GM19438 (cell line): ENCODE data around the gene CD5L.

ENCODE experiments used
- ATAC-seq: cut with Tn5 transposase; IDR thresholded peaks from one replicate; pipeline ENCODE4 v1.9.1; 2021; ENCODE audit warnings: low read depth; ENCODE audit not compliant: unreplicated experiment

Gene CD5L

DNA sequence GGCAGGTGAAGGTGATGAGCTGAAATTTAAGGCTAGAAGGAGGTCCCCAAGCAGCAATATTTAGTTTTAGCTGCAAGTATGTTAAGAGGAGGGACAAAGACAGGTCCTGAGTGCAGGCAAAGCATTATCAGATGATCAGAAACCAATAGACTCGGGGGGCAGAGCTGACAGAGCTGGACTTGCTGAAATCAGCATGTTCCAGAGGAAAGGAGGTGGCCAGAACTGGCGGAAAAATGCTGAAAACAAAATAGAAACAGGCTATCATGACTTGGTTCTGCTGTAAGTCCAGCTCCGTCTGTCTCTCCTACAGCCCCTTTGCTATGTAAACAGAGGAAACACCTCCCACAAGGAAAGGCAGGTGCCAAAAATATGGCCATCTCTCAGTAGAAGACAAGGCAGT, at the start of gene CD5L:
Gene CD5L (minus strand): TSS at position 101 of the 400 bp plus-strand sequence. CDS start 107 bp downstream, outside the sequence.
- ATAC-seq: no peak

DNA sequence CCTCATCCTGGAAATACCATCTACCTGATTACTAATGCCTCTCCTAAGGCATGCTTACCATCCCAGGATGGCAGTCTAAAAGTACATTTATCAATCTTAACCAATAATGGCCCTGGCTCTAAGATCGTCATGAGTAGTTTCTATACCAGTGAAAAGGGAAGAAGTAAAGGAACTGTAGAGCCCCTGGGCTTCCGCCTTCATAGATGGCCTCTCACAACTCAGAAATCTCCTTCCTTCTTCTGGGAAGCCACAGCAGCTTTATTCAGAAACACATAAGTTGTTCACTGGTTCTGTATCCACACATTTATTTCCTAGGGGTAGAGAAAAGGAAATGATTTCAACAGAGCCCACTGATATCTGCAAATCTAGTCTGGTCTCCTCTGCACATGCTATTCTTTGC, 41.0 kb upstream of the CD5L start:
- ATAC-seq: no peak

DNA sequence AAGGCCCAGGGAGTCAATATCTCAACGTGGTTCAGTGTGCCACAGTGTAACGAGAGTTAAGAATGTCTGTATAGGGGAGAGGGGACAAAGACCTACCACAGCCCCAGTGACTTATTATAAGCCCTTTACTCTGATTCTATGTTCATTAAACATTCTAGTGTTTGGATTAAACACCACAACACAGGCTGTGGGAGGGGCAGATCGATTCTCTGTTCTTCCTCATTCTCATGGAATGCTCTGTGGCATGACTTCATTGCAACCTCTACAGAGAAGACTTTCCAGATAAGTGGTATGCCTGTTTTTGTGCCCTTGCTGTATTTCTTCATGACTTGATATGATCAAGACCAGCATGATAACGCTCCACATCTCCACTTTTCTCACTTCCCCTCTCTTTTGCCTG, 39.0 kb upstream of the CD5L start:
- no peak for ATAC-seq

DNA sequence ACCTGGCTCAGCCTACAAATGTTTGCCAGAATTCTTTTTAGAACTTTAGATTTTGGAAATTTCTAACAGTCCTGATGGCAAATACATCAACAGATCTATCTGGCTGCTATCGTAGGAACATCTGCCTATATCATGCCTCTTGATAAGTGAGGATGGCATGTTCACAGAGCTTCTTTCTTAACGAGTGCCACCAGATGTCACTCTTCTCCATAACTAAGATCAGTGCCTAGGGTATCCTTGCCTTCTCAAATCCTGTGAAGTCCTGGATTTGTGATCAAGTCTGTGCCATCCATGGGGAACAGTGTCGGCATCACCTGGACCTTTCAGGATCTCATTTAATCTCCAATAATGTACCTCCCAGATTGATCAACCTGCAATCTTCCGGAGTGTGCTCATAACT, 36.5 kb upstream of the CD5L start:
- ATAC-seq: no peak

DNA sequence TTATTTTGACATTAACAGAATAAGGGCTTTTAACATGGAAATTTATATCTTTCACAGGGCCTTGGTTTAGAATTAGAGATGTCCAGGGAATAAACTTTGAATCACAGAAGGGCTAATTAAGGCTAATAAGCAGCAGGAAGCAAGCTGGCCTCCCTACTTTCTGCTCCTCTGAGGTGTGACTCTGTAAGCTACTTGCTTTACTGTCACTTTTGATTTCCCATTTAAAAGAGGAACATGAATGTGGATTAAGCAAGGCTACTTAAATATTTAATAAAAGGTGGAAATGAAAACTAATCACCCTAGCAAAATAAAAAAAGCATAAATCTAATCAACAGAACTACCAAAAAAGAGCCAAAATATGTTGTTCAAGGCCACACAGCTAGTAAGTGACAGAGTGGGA, 28.9 kb upstream of the CD5L start:
- no peak for ATAC-seq

DNA sequence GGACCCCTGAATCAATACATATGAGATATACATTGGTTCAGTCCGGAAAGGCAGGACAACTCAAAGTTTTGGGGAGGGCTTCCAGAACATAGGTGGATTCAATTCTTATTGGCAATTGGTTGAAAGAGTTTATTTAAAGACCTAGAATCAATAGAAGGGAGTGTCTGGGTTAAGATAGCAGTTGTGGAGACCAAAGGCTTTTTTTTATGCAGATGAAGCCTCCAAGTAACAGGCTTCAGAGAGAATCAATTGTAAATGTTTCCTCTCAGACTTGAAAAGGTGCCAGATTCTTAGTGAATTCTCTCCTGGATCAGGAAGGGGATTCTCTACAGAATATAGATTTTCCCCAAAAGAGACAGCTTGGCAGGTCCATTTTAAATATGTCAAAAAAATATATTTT, 27.0 kb upstream of the CD5L start:
- no peak for ATAC-seq

DNA sequence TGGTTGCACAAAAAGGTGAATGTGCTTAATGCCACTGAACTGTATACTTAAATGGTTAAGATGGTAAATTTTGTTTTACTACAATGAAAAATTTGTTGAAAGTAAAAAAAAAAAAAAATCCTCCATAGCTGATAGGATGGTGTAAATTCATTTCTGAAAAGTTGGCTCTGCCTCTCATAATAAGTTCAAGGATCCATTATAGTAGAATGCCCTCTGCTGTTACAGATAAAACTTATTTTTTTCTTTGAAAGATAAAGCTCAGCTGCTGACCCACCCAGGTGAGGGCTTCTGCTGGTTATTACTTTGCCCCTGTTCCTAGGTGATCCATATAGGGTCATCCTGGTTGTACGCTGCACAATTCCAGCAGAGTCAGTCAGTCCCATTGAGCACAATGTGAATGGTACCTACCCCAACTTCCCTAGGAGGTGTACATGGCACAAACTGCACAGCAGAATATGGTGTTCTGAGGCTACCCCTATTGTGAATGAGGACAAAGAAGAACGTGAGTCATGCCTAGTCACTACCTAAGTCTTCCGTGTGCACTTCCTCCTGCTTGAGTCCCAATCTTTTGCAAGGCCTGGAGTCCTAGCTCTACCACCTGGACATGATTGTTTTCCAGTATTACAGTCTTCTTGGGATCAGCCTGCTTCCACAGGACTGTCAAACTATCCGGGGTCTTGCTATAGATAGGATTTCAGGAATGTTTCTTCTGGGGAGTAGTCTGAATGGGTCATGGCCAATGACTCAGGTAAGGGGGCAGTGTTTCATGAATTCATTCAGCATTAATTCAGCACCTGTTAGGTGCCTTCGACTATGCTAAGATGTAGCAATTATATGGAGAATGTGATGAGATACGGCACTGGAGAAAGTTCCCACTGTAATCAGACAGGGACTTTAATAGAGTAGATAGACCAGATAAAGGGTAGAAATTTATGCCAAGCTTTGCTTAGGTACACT, 20.8 kb upstream of the CD5L start:
- no peak for ATAC-seq

DNA sequence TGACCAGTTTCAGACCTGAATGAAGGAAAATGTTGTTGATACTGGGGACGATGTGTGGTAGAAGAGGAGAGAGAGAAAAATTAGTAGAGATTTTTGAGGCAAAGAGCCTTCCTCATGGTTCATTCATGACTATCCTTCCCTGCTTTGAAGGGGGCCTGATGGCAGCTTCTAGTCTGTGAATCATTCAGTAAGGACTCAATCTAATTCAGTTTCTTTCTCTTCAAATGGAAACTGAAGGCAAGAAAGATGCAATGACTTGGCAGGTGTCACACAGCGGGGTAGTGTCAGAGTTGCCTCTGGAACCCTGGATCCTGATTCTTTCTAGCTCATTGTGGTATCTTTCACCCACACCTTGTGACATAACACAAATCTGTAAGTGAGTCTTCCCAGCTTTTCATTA, 14.9 kb upstream of the CD5L start:
- no peak for ATAC-seq

DNA sequence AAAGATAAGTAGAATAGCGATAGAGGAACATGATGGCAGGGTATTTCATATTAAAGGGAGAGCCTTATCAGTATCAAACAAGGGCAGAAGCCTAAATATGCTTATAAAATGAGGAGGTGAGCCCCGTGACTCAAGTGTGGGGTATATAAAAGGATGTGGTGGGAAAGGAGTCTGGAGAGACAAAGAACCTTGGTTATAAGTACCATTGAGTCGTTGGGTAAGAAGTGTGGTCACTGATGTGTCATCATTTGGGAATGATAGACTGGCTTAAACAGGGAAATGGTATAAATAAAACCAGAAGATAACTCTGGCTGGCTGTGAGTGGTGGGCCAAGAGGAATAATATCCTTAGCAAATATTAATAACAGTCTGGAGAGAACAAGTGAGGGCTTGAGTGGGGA, 10.9 kb upstream of the CD5L start:
- ATAC-seq: no peak

DNA sequence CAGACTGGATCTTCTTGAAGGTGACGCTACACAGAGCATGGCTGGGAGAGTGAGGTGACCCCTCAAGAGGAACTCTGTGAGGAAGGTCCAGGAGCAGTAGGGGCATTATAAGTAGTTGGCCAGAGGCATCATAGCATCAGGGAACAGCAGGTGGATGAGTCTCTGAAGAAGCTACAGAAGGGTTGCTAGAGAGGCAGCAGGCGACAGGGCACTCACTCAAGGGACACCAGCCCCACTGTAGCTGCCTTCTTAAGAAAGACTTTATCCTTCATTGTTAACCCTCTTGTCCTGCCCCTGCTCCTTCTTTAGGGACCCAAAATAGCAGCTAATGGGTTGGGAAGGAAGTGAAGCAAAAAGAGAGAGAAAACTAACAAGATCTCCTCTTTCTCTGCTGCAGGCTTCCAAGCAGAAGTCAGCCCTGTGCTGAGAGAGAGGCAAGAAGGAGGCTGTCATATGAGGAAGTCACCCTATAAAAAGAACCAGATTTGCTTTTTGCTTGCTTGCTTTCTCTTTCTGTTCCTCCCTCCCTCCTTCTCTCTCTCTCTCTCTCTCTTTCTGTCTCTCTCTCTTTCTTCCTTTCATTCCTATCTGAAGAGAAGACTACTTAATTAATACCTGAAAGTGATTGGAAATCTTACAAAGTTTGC, 7.7 kb upstream of the CD5L start:
- no peak for ATAC-seq

DNA sequence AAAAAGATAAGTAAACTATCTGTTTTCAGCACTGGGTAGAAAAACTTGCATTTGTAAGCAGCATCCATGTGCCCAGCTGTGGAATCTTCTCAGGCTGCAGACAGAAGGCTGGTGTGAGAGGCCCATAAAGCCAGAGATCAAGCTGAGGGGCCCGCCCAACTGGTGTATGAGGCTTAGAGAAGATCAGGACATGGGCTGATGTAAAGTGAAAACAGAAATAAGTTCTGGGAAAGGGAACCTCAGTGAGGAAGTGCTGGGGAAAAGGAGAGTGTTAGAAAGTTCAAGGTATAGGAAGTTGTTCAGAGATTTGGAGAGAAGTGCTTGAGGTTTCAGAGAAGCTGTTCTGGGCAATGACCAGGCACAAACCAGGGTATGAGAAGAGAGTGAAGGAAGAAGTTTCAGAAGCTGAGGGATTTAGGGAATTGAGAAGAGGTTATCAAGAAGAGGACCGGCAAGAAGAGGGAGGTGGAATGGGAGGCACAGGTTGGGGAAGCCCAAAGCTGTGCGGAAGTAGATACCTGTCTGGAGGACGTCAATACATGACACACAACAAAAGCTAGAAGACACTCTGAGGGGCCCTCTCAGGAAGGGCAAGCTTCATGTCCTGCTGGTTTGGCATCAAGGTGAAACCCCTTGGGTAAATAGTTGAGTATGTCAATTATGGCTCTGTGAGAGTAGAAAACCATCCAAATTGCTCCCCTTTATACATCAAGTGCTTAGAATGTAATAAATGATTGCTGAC, 2.7 kb upstream of the CD5L start:
- no peak for ATAC-seq

DNA sequence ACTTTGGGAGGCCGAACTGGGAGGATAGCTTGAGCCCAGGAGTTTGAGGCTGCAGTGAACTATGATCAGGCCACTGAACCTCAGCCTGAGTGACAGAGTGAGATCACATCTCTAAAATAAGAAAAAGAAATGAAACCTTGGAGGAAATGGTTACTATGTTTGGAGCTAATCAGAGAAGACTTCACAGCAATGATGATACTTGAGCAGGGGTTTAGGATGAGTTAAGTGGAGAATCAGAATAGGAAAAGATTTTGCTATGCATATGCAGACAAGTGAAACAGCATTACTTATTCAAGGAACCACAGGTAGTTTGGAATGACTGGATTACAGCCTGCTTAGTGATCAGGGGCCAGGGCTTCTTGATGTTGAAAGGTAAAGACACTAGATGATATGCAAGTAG, 1.3 kb upstream of the CD5L start:
- no peak for ATAC-seq

DNA sequence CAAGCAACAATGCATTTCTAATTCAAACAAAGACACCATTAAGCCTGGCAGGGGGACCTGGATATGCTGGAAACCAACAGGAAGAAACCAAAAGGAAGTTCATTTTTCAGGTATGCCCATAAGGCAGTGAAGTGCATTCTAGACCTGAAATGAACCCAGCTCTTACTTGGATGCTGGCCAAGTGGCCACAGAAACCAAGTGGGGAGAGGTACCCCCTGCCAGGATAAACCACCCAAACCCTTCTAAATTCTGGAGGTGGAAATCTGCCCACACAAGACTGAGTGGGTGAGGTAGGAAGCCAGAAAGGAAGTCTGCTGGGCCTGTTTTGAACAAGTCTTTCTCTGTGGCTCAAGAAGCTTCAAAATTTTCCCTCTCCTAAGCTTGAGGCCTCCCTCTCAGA, 2.6 kb downstream of the CD5L start:
- no peak for ATAC-seq

DNA sequence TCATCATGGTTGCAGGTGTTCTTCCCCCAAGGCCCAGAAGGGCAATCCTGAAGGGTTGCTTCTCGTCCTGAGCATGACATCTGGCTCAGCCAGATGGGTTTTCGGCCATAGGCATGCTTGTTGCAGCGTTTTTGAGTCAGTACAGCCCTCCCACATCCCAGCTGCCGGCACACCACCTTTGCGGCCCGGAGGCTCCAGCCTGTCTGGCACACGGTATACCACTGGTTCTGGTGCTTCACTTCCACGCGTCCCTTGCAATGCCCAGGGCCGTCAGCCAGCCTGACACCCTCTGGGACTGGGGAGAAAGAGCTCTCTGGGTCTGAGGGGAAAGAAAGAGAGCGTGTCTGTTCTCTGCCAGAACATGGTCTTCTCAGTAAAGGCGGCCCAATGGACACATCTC, 7.2 kb downstream of the CD5L start:
- no peak for ATAC-seq

DNA sequence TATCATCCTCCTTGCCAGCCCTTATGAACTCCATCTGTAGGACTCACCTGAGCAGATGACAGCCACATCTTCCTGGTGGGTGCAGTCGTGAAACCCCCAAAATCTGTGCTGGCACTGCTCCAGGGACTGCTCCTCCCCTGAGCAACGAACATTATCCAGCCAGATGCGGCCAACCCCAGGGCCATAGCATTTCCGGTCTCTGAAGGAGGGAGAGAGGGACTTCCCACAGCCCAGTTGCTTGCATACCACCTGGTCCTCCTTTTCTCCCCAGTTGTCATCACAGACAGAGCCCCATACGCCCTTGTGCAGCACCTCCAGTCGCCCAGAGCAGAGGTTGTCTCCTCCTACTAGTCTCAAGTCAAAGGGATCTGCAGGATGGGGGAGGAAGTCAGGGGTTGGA, 8.5 kb downstream of the CD5L start:
- no peak for ATAC-seq

DNA sequence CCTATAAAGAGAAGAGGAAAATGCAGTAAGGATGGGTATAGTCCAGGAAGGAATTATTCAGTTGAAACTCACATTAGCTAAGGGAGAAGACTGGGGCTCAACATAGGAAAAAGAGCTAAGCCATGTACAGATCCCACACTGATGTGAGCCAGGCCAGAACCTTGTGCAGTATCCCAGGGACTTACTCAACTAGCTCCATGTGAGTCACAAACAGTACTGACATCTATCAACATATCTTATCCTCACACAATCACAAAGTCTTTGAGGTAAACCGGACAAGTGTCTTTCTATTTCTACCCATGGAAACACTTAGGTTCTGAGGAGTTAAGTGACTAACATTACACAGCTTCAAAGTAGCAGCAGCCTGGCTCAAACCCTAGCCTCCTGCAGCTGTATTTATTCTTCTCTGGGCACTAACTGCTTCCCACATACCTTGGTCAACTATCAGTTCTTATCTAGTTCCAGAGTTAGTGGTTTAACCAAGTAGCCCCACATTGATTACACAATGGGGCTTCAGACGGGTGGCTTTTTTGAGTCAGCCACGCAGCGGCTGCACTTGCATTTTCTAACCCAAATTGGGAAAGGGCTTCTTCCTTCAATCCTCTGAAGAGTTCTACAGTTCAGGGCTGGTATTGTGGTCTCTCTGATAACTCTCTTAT, 9.5 kb downstream of the CD5L start:
- no peak for ATAC-seq

DNA sequence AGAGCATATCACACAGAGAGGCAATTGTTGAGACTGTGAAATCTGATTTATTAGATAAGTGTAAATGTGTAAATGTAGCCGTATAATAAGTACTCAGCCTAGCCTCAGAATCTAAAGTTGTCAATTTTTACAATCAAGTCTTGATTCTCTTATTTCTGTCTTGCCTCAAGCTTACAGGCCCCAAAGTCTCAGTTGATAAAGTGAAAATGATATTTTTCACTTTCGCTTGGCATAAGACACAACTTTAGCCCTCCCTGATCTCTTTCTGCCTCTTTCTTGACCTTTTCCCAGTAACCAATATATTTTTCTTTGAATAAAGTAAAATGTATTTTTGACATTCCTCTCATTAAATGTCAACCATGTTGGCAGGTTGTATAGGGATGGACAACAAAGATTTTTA, 10.7 kb downstream of the CD5L start:
- no peak for ATAC-seq

DNA sequence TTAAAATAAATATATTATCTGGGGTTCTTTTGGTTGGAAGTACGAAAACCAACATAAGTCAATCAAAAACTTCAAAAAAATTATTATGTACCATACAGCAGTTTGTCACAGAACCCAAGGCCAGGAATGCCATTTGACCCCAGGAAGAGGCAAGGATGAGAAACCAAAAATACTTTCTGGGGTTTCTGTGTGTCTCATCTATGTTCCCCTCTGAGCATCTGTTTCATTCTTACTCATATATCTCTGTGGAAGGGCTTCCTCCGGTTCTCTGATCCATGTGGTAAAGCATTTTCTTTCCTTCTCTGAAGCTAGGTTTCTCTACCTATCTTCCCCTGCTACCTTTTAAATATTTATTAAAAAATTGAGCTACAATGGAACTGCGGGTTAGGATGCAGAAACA, 11.9 kb downstream of the CD5L start:
- peak; percentile 43 for ATAC-seq

DNA sequence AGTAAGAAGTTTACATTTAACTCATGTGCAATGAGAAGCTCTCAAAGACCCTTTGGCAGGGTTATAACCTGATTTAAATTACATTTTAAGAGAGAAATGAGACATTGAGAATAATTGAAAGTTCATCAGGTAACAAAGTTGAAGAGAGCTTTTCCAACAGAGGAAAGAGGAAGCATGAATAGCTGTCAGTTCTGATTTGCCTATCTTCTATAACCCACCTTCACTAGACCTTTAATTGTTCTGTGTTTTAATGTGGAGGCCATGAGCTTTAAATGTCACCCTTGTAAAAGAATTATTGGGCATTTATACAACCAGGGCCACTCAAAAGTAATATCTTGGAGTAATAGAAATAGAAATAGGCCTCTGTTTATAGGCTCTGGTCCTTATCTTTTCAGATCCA, 12.4 kb downstream of the CD5L start:
- ATAC-seq: no peak

DNA sequence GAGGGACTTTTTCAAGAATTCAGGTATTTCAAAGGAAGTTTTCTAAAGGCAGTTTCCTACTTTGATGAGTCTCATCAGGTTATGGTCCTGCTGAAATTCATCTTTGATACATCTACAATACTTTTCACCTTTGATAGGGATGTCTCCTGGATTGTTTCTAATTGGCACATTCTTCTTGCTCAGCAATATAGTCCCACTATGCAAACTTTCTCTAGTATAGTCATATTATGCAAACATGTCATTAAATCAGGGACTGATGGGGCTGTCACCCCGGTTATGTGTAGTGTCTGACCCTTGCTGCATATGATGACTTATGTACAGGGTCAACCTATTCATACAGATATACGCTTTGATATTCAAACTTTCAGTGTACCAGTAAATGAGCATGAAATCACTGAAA, 21.3 kb downstream of the CD5L start:
- no peak for ATAC-seq

DNA sequence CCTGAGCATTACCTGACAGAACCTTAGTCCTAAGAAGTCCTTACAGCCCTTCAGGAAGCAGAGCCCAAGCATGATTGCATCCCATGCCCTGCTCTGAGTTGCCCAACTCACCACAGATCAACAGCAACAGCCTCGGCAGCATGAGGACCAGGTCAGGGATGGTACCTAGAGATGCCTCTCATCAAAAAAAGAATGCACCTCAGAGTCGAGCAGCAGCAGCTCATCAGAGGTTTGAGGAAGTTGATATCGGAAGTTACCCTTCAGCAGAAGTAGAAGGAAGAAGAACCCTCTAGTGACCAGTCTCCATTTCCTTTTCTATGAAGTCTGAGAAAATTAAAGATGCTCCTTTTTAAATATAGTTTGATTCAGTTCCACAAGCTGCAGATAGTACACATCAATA, 21.7 kb downstream of the CD5L start, which contains the start of gene FCRL1:
Gene FCRL1 (minus strand): TSS at position 225 of the 400 bp plus-strand sequence. CDS start 83 bp downstream, at position 142.
- ATAC-seq: no peak
